HG03064 (cell line): Measurements from ENCODE around the gene LGALS8.
A peak's percentile ranks its signal among the peaks of the same experiment; 100 is the strongest.
"Not testable (repeated sequence)": the region's sequence is repeated elsewhere in the genome, so short reads cannot be mapped to it uniquely, and the experiment has no call there.

ENCODE experiments used
- ATAC-seq: cut with Tn5 transposase; IDR thresholded peaks from one replicate; pipeline ENCODE4 v1.9.1; 2021; ENCODE audit warnings: low read depth; ENCODE audit not compliant: unreplicated experiment

The LGALS8 gene

DNA sequence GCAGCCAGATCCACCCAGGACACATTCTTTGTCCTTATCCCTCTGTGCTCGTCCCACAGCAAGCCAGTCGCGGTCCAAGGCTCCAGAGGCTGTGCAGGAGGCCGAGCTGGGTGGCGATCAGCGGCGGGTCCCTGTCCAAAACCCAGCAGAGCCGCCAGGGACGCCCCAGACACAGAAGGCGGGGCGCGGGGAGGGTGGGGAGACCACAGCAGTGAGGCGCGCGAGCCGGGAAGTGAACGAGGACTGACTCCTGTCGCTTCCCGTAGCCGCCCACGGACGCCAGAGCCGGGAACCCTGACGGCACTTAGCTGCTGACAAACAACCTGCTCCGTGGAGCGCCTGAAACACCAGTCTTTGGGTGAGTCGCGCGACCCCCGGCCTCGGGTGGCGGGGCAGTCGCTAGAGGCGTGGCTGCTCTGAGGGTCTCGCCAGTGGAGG is at the start of gene LGALS8:
LGALS8 (plus strand) TSS at position 279 of the 438 bp plus-strand sequence. CDS start 2,089 bp downstream, outside the sequence.
- peak; percentile 62 for ATAC-seq

DNA sequence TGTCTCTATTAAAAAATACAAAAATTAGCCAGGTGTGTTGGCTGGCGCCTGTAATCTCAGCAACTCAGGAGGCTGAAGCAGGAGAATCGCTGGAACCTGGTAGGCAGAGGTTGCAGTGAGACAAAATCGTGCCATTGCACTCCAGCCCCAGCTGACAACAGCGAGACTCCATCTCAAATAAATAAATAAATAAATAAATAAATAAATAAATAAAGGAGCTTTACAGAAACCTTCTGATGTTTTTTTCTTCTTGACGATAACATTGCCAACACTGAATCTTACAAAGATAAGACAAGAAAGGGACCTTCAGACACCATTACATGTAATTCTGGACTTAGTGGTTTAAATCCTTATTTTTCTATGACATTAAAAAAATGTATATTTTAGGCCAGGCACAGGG is 47.8 kb upstream of the LGALS8 start:
- no peak for ATAC-seq

DNA sequence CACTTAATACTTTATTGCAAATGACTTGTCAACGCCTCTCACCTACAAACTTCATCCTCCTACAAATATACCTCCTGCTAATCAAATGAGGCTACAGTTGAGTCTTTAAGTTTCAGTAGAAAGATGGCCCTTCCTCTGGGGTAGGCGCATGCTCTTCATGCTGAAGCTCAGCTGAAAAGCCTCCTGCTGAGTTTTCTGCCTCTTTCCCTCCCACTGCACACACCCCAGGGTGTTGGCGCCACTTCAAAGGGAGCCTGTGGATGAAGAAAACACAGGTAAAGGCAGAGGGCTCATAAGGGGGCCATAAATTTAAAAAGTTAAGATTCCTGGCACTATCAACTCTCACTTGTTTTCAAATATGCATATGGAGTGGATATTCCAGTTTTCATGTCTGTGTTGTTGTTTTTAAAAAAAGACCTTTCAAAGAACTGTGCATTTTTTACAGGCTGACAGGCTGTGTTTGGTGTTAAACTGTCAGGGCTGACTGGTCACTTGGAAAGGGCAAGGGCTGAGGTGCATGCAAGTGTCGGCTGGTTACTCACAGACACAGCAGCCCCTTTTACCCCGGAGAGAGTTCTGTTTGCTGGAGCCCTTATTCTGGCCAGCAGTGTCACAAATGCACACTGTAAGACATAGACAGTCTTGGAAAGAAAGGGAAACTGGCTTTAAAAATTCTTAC is 42.9 kb upstream of the LGALS8 start:
- no peak for ATAC-seq

DNA sequence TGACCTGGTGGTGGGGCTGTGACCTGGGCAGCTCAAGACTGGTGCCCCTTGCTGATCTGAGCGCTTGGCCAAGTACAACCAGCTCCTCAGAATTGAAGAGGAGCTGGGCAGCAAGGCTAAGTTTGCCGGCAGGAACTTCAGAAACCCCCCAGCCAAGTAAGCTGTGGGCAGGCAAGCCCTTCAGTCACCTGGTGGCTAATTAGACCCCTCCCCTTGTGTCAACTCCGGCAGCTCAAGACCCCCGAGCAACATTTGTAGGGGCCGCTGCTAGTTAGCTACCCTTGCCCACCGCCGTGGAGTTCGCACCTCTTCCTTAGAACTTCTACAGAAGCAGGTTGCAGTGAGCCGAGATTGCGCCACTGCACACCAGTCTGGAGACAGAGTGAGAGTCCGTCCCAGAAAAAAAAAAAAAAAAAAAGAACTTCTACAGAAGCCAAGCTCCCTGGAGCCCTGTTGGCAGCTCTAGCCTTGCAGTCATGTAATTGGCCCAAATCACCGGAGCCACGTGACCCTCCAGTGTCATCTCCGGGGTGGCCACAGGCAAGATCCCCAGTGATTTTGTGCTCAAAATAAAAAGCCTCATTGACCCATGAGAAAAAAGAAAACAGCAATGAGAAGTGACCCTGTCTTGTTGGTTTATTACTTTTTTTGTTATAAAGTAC is 39.3 kb upstream of the LGALS8 start:
- ATAC-seq: no peak

DNA sequence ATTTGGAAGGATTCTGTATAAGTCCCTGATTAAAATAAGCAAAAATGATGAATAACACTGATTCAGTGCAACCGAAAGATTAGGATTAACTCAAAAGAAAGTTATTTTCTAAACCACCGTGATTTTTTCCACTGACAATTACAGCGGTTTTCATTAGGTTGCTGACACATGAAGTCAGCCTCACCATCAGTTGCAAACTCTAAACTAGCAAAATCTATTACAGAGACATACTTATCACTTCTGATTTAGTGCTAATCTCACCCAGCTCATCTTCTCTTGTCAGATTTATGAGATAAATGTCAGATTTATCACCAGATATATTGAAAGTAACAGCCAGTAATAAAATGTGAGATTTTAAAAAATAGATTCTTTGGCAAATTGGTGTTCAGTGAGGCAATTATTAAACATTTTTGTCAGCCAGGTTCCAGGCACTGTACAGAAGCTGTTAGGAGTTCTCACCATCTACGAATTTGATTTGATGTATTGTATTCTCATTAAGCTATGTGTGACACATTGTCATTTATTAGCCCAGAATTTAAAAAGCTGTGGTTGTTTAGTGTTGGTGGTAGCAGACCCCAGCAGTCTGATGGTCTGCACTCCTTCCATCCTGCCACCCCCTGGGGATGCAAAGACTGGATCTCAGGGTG is 37.3 kb upstream of the LGALS8 start:
- ATAC-seq: no peak

DNA sequence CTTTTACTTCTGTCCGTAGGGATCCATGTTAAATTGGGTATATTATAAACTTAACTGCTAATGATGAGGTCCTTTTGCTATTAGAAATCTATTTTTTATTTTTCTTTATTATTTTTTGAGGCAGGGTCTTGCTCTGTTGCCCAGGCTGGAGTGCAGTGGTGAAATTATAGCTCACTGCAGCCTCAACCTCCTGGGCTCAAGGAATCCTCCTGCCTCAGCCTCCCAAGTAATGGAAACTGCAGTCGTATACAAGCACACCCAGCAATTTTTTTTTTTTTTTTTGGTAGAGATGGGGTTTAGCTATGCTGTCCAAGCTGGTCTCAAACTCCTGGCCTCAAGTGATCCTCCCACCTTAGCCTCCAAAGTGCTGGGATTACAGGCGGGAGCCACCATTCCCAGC is 34.6 kb upstream of the LGALS8 start:
- ATAC-seq: not testable (repeated sequence)

DNA sequence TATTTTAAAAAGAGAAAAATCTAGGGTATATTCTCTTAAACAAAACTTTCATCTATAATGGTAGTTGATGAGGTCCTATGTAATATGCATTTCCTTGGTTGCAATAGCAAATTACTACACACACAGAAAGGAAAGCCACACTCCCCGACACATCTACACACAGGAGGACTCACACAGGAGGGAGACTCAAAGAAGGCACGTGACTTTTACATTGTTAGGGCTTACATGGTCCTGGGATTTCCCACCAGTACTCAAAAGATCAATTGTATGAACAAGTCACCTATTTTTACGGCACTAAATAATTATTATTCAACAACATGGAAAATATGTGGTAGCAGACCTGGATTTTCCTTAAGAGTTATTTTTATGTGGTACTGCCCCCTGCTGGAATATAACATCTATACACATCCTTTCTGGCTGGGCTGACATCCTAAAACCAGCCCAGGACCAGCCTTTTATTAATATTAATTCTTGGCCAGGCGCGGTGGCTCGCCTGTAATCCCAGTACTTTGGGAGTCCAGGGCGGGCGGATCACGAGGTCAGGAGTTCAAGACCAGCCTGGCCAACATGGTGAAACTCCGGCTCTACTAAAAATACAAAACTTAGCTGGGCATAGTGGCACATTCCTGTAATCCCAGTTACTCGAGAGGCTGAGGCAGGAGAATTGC is 33.9 kb upstream of the LGALS8 start:
- peak; percentile 57 for ATAC-seq

DNA sequence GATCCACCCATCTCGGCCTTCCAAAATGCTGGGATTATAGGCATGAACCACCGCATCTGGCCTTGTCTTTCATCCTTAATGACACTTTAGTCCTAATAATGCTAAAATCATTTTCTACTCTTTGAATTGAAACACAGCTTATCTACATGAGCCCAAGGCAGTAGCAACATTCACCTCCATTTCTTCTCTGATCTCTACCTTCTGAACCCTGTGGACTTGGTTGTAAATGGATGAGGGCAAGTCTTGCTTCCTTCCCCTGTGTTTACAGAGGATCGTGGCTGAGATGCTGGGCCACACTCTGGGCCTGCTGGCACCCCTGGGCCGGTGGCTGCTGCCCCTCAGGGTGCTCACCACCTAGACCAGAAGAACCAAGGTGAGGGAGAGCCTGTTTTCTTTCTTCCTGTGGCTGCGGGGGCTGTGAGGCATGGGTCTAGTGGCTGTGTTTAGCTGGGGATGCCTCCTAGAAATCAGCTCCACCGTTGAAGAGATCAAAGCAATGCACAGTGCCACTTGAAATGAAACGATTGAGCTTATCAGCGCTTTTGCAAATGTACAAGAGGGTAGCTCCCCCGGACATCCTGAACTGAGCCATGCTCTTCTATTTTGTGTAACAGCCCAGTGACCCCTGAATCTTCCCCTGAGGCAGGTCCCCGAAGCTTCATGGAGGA is 32.2 kb upstream of the LGALS8 start:
- ATAC-seq: no peak

DNA sequence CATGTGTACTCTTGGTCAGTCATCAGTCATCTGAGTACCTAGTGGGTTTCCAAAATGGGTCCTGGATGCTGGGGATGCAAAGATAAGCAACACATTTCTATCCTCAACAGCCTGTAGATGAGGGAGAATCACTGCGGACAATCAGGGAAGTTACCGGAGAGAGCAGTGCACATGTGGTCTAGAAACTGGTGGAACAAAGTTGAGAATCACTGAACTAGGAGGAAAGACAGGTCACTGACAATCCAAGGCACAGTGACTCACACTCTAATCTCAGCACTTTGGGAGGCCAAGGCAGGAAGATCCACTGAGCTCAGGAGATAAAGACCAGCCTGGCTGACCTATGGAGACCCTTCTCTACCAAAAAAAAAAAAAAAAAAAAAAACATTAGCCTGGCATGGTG is 31.4 kb upstream of the LGALS8 start:
- no peak for ATAC-seq

DNA sequence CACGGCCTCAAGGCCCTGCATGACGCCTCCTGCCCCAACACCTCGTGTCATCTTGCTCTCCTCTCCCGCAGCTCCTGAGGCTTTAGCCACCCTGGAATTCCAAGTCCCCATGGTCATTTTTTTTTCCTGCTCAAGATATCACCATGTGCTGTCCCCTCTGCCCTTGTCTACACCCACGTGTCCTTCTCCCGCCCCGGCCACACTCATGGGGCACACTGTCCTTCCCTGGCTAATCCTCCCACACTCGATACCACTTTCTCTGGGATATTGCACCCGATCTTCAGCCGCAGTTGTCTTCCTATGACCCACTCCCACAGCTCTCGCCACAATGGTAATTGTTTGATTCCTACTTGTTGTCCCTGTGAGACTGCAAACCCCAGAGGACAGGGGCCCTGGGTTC is 29.7 kb upstream of the LGALS8 start:
- ATAC-seq: no peak

DNA sequence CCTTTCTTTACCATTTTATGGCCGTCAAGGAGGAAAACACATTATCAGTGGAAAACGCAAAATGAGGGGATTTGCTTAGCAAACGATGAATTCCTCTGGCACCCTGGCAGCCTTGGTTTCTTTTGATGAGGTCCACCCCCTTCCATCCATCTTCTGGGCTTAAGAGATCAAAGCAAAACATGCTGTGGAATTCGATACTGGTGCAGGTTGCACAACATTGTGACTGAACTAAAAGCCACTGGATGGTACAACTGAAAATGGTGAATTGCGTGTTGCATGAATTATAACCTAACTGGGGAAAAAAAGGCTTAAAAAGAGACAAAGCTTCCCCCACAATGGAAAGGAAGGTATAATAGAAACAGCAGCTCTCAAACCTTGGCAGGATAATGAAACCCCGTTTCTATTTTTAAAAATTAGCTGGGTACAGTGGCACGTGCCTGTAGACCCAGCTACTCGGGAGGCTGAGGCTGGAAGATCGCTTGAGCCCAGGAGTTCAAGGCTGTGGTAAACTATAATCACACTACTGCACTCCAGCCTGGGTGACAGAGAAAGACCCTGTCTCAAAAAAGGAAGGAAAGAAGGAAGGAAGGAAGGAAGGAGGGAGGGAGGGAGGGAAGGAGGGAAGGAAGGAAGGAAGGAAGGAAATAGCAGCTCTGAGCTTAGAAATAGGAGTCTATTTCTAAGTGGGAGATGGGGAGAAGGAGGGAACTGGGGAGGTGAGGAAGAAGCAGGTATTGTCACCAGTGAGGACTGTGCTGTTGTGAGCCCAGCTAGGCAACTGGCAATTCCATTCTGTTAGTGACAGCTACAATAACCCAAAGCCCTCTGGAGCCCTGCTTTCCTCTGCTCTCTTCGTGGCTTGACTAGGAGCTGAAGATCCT is 29.0 kb upstream of the LGALS8 start:
- no peak for ATAC-seq

DNA sequence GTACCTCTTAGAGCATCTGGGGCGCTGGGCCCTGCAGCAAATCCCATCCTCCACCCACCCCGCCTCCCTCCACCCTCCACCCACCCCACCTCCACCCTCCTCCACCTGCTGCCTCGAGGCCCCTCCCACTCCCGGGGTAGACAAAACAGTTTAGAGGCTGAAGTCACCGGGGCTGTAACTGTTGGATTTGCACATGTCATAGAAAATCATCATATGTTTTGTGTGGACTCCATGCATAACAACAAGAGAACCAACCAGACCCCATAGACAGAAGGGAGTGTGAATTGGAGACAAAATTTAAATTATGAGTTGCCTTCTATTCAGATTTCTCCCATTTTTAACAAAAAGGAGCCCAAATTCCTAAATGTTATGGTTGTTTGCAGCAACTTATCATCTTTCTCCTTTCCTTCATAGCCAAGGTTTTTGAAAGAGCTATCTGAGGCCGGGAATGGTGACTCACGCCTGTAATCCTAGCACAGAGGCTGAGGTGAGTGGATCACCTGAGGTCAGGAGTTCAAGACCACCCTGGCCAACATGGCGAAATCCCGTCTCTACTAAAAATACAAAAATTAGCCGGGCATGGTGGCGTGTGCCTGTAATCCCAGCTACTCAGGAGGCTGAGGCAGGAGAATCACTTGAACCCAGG is 28.2 kb upstream of the LGALS8 start:
- no peak for ATAC-seq

DNA sequence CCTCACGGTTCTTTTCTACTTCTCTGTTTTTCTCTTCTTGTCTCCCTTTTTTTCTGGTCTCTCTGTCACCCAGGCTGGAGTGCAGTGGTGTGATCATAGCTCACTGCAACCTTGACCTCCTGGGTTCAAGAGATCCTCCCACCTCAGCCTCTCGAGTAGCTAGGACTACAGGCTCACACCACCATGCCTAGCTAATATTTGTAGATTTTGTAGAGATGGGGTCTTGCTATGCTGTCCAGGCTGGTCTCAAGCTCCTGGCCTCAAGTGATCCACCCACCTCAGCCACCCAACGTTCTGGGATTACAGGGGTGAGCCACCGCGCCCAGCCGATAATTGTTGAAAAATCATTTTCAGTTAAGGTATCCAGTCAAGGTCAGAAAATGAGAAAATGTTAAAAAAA is 25.9 kb upstream of the LGALS8 start:
- ATAC-seq: no peak

DNA sequence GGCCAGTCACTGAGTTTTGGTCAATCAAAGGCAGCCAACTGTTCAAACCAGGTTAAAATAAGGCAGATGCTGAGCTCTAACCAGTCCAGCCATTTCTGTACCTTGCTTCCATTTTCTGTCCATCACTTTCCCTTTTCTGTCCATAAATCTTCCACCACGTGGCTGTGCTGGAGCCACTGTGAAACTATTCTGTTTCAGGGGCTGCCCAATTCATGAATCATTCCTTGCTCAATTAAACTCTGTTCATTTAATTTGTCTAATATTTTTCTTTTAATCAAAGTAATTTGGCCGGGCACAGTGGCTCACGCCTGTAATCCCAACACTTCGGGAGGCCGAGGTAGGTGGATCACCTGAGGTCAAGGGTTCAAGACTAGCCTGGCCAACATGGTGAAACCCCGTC is 22.7 kb upstream of the LGALS8 start:
- no peak for ATAC-seq

DNA sequence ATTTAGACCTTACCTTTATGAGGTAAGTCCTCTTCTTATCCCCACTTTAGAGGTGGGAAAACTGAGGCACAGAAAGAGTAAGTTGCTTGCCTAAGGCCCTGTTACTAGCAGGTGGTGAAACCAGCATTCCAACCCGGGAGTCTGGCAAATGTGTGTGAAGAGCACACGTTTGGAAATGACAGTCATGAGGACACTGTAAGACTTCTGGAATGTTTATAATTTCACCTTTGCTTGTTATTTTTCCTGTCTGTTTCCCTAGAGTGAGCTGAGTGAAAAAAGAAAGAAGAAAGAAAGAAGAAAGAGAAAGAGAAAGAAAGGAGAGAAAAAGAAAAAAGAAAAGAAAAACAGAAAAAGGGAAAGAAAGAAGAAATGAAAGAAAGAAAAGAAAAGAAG is 21.2 kb upstream of the LGALS8 start:
- no peak for ATAC-seq

DNA sequence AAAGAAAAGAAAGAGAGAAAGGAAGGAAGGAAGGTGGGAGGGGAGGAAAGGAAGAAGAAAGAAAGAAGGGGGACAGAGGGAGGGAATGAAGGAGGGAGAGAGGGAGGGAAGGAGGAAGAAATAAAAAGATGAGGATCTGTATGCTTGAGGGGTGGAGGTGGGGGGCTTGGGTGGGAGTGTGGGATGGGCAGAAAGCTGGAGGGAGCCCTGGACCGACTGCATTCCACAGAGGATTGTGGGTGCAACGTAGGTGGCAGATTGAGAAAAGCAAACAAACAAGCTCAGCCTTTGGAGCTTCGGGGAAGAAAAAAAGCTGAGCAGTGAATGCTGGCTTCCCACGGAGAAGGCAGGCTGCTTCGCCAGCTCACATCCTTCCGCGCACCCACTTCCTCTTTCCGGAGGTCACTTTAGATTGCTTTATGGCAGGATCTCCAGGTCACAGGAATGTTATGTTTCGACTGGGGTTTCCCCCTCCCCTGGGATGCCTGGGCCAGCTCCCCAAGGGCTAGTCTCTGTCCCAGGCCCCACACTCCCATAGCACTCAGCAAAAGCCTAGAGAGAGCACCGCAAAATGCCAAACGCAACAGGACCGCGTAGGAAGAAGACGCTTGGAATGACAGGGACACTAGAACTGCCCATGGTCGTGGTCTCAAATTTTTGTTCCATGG is 20.7 kb upstream of the LGALS8 start:
- ATAC-seq: no peak

DNA sequence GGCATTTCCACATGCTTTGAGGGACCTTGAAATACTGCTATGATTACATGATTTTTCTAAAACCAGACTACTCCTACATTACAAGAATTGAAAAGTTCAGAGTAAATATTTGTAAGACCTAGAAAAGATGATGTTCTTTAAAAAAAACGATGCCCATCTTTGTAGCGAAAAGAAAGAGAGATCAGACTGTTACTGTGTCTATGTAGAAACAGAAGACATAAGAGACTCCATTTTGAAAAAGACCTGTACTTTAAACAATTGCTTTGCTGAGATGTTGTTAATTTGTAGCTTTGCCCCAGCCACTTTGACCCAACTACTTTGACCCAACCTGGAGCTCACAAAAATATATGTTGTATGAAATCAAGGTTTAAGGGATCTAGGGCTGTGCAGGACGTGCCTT is 19.4 kb upstream of the LGALS8 start:
- ATAC-seq: not testable (repeated sequence)

DNA sequence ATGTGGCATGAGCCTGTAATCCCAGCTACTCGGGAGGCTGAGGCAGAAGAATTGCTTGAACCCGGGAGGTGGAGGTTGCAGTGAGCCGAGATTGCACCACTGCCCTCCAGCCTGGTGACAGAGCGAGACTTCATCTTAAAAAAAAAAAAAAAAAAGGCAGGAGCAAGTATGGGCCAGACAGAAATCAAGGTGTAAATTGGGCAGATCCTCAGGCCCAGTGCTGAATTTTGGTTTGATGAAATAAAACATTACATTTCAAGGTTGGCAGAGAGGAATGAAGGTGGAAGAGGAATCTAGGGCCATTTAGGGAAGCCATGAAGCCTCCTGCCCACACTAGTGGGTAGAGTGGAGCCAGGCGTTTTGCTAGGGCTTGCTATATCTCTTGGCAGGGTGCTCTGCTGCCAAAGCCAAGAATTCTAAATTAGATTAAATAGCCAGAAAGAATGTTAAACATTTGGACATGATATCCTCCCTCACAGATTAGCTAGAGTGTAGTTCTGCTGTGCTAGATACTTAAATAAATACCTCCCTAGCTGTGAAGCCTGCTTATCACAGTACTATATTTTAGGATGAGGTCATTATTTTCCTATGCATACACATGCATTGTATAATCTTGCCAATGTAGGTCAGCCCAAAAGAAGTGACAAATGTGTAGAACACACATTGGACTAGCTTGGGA is 16.6 kb upstream of the LGALS8 start:
- no peak for ATAC-seq
